ENCODE measurements around the gene NUP43.

Gene NUP43, protein sequence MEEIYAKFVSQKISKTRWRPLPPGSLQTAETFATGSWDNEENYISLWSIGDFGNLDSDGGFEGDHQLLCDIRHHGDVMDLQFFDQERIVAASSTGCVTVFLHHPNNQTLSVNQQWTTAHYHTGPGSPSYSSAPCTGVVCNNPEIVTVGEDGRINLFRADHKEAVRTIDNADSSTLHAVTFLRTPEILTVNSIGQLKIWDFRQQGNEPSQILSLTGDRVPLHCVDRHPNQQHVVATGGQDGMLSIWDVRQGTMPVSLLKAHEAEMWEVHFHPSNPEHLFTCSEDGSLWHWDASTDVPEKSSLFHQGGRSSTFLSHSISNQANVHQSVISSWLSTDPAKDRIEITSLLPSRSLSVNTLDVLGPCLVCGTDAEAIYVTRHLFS

GRCh38 chr6:149746147-149746946 lies at the start of gene NUP43:
NUP43 (minus strand) TSS chr6:149746529; CDS start chr6:149746495, 34 bp downstream.
- H3K9me2 ChIP-seq (replicated peaks; ENCODE audit: insufficient read depth, low read length): no peaks in the 10 kb centered on the region
- peak within 1 kb of the TSS; percentile 53 for H3K27ac ChIP-seq (ENCODE audit: low read depth, low read length)
- peaks cover 6% of the 10 kb centered on the region; the same call in 1 of the 2 replicates for H3K36me3 ChIP-seq (ENCODE audit: low read length)
- TF ChIP-seq EZH2phosphoT487 (conservative IDR thresholded peaks at IDR 0.05; ENCODE audit: low read length): no peak
- TF ChIP-seq, protein P1, sequence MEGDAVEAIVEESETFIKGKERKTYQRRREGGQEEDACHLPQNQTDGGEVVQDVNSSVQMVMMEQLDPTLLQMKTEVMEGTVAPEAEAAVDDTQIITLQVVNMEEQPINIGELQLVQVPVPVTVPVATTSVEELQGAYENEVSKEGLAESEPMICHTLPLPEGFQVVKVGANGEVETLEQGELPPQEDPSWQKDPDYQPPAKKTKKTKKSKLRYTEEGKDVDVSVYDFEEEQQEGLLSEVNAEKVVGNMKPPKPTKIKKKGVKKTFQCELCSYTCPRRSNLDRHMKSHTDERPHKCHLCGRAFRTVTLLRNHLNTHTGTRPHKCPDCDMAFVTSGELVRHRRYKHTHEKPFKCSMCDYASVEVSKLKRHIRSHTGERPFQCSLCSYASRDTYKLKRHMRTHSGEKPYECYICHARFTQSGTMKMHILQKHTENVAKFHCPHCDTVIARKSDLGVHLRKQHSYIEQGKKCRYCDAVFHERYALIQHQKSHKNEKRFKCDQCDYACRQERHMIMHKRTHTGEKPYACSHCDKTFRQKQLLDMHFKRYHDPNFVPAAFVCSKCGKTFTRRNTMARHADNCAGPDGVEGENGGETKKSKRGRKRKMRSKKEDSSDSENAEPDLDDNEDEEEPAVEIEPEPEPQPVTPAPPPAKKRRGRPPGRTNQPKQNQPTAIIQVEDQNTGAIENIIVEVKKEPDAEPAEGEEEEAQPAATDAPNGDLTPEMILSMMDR (IDR thresholded peaks at IDR 0.05; ENCODE audit: insufficient read depth, low read length, poor library complexity, severe bottlenecking): no peak
- H3K79me2 ChIP-seq (ENCODE audit: insufficient read depth, low read length): peaks cover 43% of the 10 kb centered on the region
- peak within 1 kb of the TSS; percentile 78 for H3K4me2 ChIP-seq (ENCODE audit: low read depth, low read length, poor library complexity, severe bottlenecking)
- H3K4me3 ChIP-seq (ENCODE audit: insufficient read depth, low read length, poor library complexity, severe bottlenecking): peak within 1 kb of the TSS; percentile 84
- peaks cover 5% of the 10 kb centered on the region for H3F3A ChIP-seq (ENCODE audit: insufficient read depth)
- no peaks in the 10 kb centered on the region for H3K9me3 ChIP-seq (ENCODE audit: insufficient read depth, low read length)
- peak within 1 kb of the TSS; percentile 92 for H2AFZ ChIP-seq (ENCODE audit: low read depth, low read length, severe bottlenecking)
- peaks cover 4% of the 10 kb centered on the region for H4K20me1 ChIP-seq (ENCODE audit: low read depth, low read length)
- no peaks in the 10 kb centered on the region for H3K27me3 ChIP-seq (ENCODE audit: low read length)
- peak within 1 kb of the TSS; percentile 82 for H3K9ac ChIP-seq (ENCODE audit: low read length)

- Histone ChIP-seq H3K27ac (ENCODE audit: low read depth, low read length) (no peak overlapping the region), H2AFZ (ENCODE audit: low read depth, low read length, severe bottlenecking) (no peak overlapping the region), H3K36me3 (ENCODE audit: low read length) (peaks cover 21% of the 10 kb centered on the region; the same call in 1 of the 2 replicates), H3K9me2 (replicated peaks; ENCODE audit: insufficient read depth, low read length) (no peaks in the 10 kb centered on the region), H3K27me3 (ENCODE audit: low read length) (no peaks in the 10 kb centered on the region), H3K79me2 (ENCODE audit: insufficient read depth, low read length) (peaks cover 10% of the 10 kb centered on the region), H3F3A (ENCODE audit: insufficient read depth) (no peaks in the 10 kb centered on the region), H3K4me3 (ENCODE audit: insufficient read depth, low read length, poor library complexity, severe bottlenecking) (no peak overlapping the region), H3K4me2 (ENCODE audit: low read depth, low read length, poor library complexity, severe bottlenecking) (no peak overlapping the region), H3K9ac (ENCODE audit: low read length) (no peak overlapping the region), H3K9me3 (ENCODE audit: insufficient read depth, low read length) (no peaks in the 10 kb centered on the region), H4K20me1 (ENCODE audit: low read depth, low read length) (0 out of 2 replicates have a peak, but pooled peaks cover 3% of the 10 kb centered on the region)
- TF ChIP-seq, protein P1 (IDR thresholded peaks at IDR 0.05; ENCODE audit: insufficient read depth, low read length, poor library complexity, severe bottlenecking): no peak
- TF ChIP-seq EZH2phosphoT487 (conservative IDR thresholded peaks at IDR 0.05; ENCODE audit: low read length): no peak
These were observed 37.2 kb upstream of the NUP43 start for GRCh38 chr6:149783551-149783950.

DNA sequence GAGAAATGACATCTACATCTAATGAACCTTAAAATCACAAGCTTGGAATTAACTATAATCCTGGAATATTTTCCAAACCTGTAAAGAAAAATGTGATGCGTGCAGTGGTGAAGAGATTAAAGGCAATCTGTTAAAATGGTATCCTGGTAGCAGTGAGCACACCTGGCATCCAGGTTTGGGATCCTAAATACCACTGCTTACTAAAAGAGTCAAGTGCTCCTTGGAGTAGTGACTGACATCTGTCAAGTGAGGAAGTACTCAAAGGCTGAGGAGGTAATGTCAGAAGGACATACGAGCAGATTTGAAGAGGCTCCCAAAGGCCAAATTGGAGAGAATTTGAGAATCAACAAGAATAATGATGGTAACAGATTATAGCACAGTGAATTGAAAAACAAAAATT lies 36.0 kb upstream of the NUP43 start:
- TF ChIP-seq EZH2phosphoT487 (conservative IDR thresholded peaks at IDR 0.05; ENCODE audit: low read length): no peak
- TF ChIP-seq, protein P1 (IDR thresholded peaks at IDR 0.05; ENCODE audit: insufficient read depth, low read length, poor library complexity, severe bottlenecking): no peak
- H3F3A ChIP-seq (ENCODE audit: insufficient read depth): no peaks in the 10 kb centered on the region
- no peak overlapping the region for H3K4me3 ChIP-seq (ENCODE audit: insufficient read depth, low read length, poor library complexity, severe bottlenecking)
- H3K9ac ChIP-seq (ENCODE audit: low read length): no peak overlapping the region
- no peaks in the 10 kb centered on the region for H3K9me3 ChIP-seq (ENCODE audit: insufficient read depth, low read length)
- H3K36me3 ChIP-seq (ENCODE audit: low read length): peaks cover 21% of the 10 kb centered on the region; the same call in 1 of the 2 replicates
- H2AFZ ChIP-seq (ENCODE audit: low read depth, low read length, severe bottlenecking): no peak overlapping the region
- H3K27ac ChIP-seq (ENCODE audit: low read depth, low read length): no peak overlapping the region
- H3K79me2 ChIP-seq (ENCODE audit: insufficient read depth, low read length): peaks cover 10% of the 10 kb centered on the region
- H3K27me3 ChIP-seq (ENCODE audit: low read length): no peaks in the 10 kb centered on the region
- no peak overlapping the region for H3K4me2 ChIP-seq (ENCODE audit: low read depth, low read length, poor library complexity, severe bottlenecking)
- H3K9me2 ChIP-seq (replicated peaks; ENCODE audit: insufficient read depth, low read length): no peaks in the 10 kb centered on the region
- peaks cover 3% of the 10 kb centered on the region; the same call in 1 of the 2 replicates for H4K20me1 ChIP-seq (ENCODE audit: low read depth, low read length)

All from SU-DHL-6 (cell line).